H1 (cell line): ENCODE measurements around the gene MKI67. TPM values are rescaled to one million over a fixed set of nuclear protein-coding genes. Genes with fewer than 3 reads are reported as not detected.

Source experiments
- BACH1 ChIP-seq: IDR thresholded peaks from 2 replicates; pipeline ENCODE4 v1.6.1; 2012; ENCODE audit warnings: low read length, improper control_type of control experiment
- EP300 ChIP-seq, 2 experiments: IDR thresholded peaks; 1 replicate in 1 of 2; 2 replicates in 1 of 2; pipeline ENCODE4 v1.6.1; 2011 to 2012; ENCODE audit warnings: low read depth in 2 of 2, low read length in 2 of 2, mild to moderate bottlenecking in 2 of 2, borderline replicate concordance in 1 of 2, inconsistent platforms in 1 of 2, moderate library complexity in 1 of 2
- GABPA ChIP-seq: IDR thresholded peaks from 2 replicates; pipeline ENCODE4 v1.6.1; 2011; ENCODE audit warnings: mild to moderate bottlenecking, low read length, moderate library complexity, borderline replicate concordance; ENCODE audit not compliant: insufficient read depth
- JUND ChIP-seq: IDR thresholded peaks from 2 replicates; pipeline ENCODE4 v1.6.1; 2011; ENCODE audit warnings: mild to moderate bottlenecking, improper control_type of control experiment, low read length
- RXRA ChIP-seq: IDR thresholded peaks from 2 replicates; pipeline ENCODE4 v1.6.1; 2011; ENCODE audit warnings: low read depth, mild to moderate bottlenecking, low read length, moderate library complexity; ENCODE audit not compliant: insufficient read depth
- SRF ChIP-seq: IDR thresholded peaks from 2 replicates; pipeline ENCODE4 v1.6.1; 2011; ENCODE audit warnings: mild to moderate bottlenecking, low read depth, low read length, moderate library complexity
- YY1 ChIP-seq: IDR thresholded peaks from 2 replicates; pipeline ENCODE4 v1.6.1; 2011; ENCODE audit warnings: low read depth, mild to moderate bottlenecking, low read length
- polyA plus RNA-seq, 7 experiments: library from polyadenylated mRNA; depleted of rRNA in 3 of 7; stranded (reverse) in 5 of 7; unstranded in 2 of 7; fragments of >200 nt in 5 of 7; fragments of 200-250 nt in 2 of 7; gene quantifications; 1 replicate in 5 of 7; 2 replicates in 1 of 7; 4 replicates in 1 of 7; pipeline versions ENCODE4 v1.2.1 to v1.2.3, GENCODE V29; 2011 to 2013; ENCODE audit warnings: missing spikeins in 2 of 7, mixed read lengths in 2 of 7
- total RNA-seq: library from RNA; stranded (reverse); fragmentation: NEBNext Ultra II Directional; extraction: Animal tissue kit (Norgen Biotek cat#: 25700); gene quantifications from 2 replicates; pipeline ENCODE4 v1.2.1, GENCODE V29; 2021

Gene MKI67
- total and polyA plus RNA-seq, 2 of the 8 experiments (the other 6 are each of a cell fraction or from before 2014, with no cell fraction given): 15.8 to 85.1 TPM

DNA sequence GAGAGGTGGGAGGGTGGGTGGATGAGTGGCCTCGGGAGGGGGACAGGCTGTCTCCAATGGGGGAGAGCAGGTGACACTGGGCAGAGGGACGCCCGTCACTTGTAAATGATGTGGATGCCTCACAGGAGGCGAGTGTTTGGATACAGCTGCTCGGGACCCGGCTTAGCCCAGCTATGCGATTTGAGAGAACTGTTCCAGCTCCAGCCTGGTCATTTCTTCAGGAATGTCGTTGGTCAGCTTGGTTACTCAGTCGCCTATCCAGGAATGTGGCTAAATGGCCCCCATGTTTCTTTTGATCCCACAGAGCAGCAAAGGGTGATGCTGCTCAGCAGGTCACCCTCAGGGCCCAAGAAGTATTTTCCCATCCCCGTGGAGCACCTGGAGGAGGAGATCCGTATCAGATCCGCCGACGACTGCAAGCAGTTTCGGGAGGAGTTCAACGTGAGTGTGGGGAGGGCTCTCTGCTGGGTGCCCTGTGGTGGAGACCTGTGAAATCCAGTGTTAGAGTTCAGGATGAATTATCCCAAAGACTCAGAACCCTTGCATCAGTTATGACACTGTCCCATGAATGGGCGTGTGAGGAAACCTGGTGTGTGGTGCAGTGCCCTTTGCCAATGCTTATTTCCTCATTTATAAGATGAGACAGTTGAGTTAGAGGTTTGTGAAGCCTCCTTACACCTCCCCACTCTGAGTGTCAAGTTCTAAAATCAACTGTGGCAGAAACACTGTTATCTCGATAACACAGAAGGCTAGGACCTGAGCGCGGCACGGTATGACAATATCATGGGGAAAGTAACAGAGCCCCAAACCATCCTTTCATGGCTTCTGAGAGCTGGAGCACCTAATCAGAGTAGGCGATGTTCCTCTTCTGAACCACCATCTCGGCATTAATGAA is 76.8 kb downstream of the MKI67 start (continued):
- no peak for TF ChIP-seq RXRA
- TF ChIP-seq EP300 (IDR thresholded peaks at IDR 0.05; ENCODE audit: borderline replicate concordance in 1 of 2, low read depth in 2 of 2, low read length in 2 of 2): no peak
- no peak for TF ChIP-seq SRF
- TF ChIP-seq BACH1: no peak
- no peak for TF ChIP-seq GABPA
- no peak for TF ChIP-seq JUND
- TF ChIP-seq YY1: no peak
- TF ChIP-seq, all 59 proteins: peak for 0
